ENCODE measurements around the gene NAA38.
A peak's percentile ranks its signal among the peaks of the same experiment; 100 is the strongest.

Gene NAA38, protein sequence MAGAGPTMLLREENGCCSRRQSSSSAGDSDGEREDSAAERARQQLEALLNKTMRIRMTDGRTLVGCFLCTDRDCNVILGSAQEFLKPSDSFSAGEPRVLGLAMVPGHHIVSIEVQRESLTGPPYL

DNA sequence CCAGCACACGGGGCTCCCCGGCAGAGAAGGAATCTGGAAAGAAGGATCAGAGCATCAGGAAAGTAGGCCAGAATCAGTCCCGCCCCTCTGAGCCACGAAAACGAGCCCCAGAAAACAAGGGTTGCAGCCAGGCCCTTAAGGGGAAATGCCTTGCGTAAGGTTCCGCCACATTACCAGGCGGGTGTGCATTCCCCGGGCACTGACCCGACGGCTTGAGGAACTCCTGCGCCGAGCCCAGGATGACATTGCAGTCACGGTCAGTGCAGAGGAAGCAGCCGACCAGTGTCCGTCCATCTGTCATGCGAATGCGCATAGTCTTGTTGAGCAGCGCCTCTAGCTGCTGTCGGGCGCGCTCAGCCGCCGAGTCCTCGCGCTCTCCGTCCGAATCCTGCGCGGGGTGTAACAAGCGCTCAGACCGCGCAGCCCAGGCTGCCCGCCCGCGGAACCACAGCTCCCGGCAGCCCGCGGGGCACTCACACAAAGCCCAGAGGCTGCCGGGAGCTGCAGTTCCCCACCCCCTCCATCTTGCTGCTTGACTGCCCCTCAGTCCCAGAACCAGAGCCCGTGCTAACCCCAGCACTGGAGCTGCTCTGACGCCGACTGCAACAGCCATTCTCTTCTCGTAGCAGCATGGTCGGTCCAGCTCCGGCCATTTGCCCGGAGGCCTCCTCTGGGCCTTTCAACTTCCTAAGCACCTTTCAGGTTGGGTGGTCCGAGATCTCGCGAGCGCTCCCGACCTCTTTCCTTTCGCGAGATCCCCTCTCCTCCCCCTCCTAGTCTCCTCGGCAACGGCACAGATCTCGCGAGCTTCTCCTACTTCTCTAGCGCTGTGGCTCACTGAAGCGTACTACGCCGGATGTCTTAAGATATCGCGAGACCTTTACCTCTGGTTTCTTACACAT lies at the start of gene NAA38:
Gene NAA38, minus strand, starts transcription at position 749 of the 902 bp plus-strand sequence. Its CDS starts 96 bp downstream, at position 653.
- H3K4me3 ChIP-seq (ENCODE audit: low read length), result peak within 1 kb of the TSS; percentile 74
- TF ChIP-seq ZNF274 (IDR thresholded peaks at IDR 0.05; ENCODE audit: low read depth, low read length), result no peak

DNA sequence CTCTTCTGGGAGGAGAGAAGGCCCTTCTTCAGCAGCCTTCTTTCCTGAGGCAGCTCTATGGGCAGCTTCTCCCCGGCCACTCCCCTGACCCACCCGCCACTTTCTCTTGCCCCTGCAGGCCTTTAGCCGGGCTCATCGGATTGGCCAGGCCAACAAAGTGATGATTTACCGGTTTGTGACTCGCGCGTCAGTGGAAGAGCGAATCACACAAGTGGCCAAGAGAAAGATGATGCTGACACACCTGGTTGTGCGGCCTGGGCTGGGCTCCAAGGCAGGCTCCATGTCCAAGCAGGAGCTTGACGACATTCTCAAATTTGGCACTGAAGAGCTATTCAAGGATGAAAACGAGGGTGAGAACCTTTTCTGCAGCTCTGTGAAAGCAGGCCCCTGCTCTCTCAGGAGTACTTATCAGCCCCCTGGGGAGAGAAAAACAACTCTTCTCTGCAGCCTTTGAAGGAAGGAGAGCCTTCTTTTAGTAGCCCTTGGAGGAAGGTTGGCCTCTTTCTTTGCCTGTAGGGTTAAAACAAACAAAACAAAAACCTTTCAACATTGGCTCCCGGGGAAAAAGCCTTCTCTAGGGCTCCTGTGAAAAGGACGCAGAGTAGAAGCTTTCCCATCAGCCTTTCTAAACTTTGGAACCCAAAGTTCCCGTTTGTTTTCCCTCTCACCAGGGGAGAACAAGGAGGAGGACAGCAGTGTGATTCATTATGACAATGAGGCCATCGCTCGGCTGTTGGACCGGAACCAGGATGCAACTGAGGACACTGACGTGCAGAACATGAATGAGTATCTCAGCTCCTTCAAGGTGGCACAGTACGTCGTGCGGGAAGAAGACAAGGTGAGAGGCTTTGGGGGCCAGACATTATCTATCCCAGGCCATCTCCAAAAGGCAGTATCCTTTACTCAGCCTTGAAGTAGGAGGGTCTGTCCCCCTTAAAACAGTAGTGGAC lies 46.1 kb upstream of the NAA38 start:
- H3K4me3 ChIP-seq (ENCODE audit: low read length), result no peak overlapping the region
- no peak for TF ChIP-seq ZNF274 (IDR thresholded peaks at IDR 0.05; ENCODE audit: low read depth, low read length)

DNA sequence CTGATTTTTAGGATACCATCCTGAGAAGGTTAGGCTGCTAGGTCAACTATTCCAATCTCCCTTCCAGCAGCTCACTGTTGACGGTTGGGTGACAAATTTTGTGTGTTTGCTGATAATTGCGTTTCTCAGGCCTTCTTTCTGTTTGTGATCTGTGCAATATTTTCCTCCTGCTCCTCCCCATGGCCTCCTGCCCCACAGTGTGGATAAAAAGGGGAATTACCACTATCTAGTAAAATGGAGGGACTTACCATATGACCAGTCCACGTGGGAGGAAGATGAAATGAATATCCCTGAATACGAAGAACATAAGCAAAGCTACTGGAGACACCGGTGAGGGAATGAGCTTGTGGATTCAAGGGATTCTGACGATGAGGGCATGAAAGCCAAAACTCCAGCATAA lies 40.4 kb upstream of the NAA38 start:
- TF ChIP-seq ZNF274 (IDR thresholded peaks at IDR 0.05; ENCODE audit: low read depth, low read length), result no peak
- no peak overlapping the region for H3K4me3 ChIP-seq (ENCODE audit: low read length)

DNA sequence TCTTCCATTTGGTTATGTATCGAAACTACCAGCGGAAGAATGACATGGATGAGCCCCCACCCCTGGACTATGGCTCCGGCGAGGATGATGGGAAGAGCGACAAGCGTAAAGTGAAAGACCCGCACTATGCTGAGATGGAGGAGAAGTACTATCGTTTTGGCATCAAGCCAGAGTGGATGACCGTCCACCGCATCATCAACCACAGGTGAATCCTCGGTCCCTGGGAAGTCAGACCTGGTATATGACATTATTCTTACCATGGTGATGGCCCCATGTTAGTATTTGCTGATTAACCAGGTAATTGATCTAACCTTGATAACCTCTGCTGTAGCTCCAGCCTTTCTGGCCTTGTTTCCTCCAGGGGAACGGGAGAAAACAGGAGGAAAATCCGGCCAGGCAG lies 39.7 kb upstream of the NAA38 start:
- no peak for TF ChIP-seq ZNF274 (IDR thresholded peaks at IDR 0.05; ENCODE audit: low read depth, low read length)

DNA sequence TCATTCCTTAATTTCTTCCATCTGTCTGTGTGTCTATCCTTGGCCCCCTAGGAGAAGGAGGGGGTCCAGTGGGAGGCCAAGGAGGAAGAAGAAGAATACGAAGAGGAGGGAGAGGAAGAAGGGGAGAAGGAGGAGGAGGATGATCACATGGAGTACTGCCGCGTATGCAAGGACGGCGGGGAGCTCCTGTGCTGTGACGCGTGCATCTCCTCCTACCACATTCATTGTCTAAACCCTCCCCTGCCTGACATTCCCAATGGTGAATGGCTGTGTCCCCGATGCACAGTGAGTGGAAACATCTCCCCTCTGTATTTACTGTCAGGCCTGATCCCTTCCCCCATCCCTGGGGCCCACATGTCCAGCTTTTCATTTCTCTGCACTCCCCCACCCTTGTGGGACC lies 37.5 kb upstream of the NAA38 start:
- TF ChIP-seq ZNF274 (IDR thresholded peaks at IDR 0.05; ENCODE audit: low read depth, low read length), result no peak
- H3K4me3 ChIP-seq (ENCODE audit: low read length), result no peak overlapping the region

More for the DNA sequence above, 39.7 kb upstream of the NAA38 start:
- no peak overlapping the region for H3K4me3 ChIP-seq (ENCODE audit: low read length)

DNA sequence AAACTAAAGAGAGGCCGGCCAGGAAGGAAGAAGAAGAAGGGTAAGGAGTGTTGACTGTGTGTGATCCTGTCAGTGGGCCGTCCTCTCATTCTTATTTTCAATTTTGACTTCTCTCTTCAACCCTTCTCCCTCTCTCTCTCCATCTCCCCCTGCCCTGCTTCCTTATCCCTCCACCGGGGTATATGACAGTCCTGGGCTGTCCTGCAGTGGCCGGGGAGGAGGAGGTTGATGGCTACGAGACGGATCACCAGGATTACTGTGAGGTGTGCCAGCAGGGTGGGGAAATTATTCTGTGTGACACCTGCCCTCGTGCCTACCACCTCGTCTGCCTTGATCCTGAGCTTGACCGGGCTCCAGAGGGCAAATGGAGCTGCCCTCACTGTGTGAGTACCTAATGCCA lies 36.9 kb upstream of the NAA38 start:
- no peak for TF ChIP-seq ZNF274 (IDR thresholded peaks at IDR 0.05; ENCODE audit: low read depth, low read length)

DNA sequence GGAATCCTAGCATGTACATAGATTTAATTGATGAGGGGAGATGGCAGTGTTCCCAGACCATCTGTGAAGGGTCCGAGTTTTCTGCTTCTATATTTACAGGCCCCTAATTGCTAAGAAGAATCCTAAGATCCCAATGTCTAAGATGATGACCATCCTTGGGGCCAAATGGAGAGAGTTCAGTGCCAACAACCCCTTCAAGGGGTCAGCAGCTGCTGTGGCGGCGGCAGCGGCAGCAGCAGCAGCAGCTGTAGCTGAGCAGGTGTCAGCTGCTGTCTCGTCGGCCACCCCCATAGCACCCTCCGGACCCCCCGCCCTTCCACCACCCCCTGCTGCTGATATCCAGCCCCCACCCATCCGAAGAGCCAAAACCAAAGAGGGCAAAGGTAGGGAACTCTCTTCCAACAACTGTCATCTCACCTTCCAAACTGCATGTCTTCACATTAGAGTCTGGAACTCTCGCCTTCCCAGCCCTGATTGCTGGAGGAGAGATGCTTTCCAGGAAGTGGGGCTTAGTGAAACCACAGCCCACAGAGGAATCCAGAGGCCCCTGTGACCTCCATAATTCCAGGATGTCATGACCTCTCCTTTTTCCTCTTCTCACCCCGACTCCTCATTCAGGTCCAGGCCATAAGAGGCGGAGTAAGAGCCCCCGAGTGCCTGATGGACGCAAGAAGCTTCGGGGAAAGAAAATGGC lies 36.0 kb upstream of the NAA38 start:
- no peak for TF ChIP-seq ZNF274 (IDR thresholded peaks at IDR 0.05; ENCODE audit: low read depth, low read length)
- no peak overlapping the region for H3K4me3 ChIP-seq (ENCODE audit: low read length)

More for the DNA sequence above, 36.9 kb upstream of the NAA38 start:
- no peak overlapping the region for H3K4me3 ChIP-seq (ENCODE audit: low read length)

DNA sequence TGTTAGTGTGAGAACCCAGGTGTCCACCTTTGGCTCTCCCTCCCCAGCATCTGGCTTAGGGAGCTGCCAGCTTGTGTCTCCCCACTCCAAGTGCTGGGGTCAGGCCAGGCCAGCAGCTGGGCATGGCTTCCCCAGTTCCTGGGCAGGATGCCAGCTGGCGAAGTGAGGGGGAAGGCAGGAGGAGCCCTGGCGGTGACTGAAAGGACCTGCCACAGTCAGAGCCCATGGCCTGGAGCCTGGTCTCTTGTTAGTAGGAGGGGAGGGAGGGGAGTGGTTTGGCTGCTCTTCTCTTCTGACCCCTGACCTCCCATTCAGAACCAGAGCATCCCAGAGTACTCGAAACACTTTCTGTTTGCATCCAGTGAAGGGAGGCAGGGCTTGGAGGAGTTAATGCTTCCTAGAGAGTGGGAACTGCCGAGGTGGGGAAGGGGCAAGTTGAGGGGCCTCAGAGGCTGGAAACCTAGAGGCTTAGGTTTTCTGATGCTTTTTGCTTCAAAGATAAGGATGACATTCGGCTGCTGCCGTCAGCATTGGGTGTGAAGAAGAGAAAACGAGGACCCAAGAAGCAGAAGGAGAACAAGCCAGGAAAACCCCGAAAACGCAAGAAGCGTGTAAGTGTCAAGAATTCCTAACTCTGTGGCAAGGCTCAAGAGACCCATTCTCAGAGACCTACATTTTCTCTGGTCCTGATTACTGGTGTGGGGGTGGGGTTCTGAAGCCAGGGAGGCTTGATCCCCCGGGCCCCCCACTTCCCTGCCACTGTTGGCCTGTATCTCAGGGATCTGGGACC lies 32.0 kb upstream of the NAA38 start:
- TF ChIP-seq ZNF274 (IDR thresholded peaks at IDR 0.05; ENCODE audit: low read depth, low read length), result no peak
- no peak overlapping the region for H3K4me3 ChIP-seq (ENCODE audit: low read length)

DNA sequence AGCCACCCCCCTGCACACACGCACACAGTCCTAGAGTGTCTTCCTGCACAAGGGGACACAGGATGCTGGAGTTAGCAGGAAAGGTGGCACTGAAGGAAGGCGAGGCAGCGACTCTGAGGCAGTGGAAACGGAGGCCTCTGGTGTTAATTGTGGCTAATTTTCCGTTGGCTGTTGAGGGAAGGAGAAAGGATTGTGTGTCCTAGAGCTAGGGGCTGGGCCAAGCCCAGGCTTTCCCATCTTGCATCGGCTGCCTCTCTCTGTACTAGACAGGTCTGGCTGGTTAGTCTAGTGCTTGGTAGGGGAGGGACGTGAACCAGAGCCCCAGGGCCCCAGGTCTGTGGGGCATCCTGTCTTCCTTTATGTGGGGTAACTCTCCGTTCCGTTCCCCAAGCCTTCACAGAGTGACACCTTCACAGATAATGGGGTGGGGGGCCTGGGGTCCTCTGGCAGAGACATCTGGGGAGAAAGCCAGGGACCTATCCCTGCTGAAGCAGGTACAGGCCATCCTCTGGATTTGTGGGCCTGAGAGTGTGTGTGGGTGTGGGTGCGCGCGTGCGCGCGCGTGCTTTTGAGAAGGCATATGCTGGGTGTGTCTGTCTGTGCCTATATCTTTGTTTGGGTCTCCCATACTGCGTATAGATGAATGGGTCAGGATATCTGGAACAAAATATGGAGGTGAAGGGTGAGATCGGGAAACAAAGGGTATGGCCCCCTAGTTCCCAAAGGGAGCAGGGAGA lies 31.0 kb upstream of the NAA38 start, which contains the start of gene CHD3:
Gene CHD3, plus strand, starts transcription at position 606 of the 737 bp plus-strand sequence. CDS start 212 bp downstream, outside the sequence.
- no peak for TF ChIP-seq ZNF274 (IDR thresholded peaks at IDR 0.05; ENCODE audit: low read depth, low read length)

DNA sequence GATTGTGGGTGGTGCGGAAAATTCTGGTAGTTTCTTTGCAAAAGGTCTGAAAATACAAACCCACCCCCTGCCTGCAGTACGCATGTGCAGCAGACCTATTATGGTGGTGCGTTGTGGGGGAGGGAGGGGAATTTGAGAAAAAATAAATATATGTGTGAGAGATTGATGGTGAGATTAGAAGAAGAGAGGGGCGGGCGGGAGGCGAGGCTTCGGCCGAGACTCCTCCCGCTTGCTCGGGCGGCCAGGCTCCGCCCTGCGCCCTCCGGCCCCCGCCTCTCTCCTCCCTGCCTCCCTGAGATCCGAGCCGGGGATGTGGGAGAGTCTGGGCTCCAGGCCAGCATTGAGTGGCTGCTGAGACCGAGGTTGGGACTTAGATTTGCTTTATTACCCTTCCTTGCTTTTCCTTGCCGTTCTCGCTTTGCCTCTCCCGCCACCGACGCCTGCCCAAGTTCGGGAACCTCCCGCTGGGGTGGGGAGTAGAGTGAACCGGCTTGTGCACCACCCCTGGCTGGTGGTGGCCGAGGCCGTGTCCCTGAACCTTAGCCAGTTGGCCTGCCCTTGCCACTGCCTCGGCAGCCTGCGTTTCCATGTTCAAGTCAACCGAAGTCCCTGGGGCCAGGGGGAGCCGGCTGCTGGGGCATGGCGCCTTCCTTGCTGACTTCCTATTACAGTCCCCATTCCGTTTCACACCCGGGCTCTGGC lies 30.3 kb upstream of the NAA38 start:
- no peak for TF ChIP-seq ZNF274 (IDR thresholded peaks at IDR 0.05; ENCODE audit: low read depth, low read length)
- peak overlapping the region; percentile 85 for H3K4me3 ChIP-seq (ENCODE audit: low read length)

More for the DNA sequence above, 31.0 kb upstream of the NAA38 start, which contains the start of gene CHD3:
- peak within 1 kb of the TSS; percentile 85; the same call in 1 of the 2 replicates for H3K4me3 ChIP-seq (ENCODE audit: low read length)

DNA sequence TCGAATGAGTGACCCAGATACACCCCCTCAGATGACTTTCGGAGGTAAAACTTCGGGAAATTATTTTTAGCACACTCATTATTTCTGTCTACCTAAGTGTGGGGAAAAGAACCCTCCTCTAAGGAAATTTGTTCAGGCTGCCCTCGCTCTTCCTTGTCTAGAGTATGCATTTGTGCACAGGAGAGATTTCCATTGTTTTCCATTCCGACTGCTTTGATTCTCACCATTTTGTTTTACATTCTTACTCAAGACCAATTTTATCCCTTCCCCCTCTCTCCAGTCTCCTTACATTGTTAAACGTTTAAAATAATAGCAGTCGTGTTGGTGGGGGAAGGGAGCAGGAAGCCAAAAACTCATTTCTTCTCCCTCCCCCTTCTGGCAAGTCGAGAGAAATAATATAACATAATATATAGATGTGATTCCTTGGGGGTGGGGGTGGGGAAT lies 29.7 kb upstream of the NAA38 start:
- peak overlapping the region; percentile 85 for H3K4me3 ChIP-seq (ENCODE audit: low read length)
- TF ChIP-seq ZNF274 (IDR thresholded peaks at IDR 0.05; ENCODE audit: low read depth, low read length), result no peak

Data from GM08714 (cell line).